Loucy (cell line): ENCODE measurements around the gene SDCBP2.

Experiments
- H2AFZ ChIP-seq: fragments of 200-600 bp; sonication (generic); 2 replicates; pipeline ENCODE4 v1.6.0; 2016; ENCODE audit warnings: antibody characterized with exemption, mild to moderate bottlenecking, low read length, moderate library complexity
- H3F3A ChIP-seq: fragments of 200-600 bp; 2 replicates; pipeline ENCODE4 v1.6.0; 2016; ENCODE audit warnings: antibody characterized with exemption, low read depth, mild to moderate bottlenecking
- H3K27me3 ChIP-seq: fragments of 200-600 bp; sonication (generic); 2 replicates; pipeline ENCODE4 v1.6.1; 2014; ENCODE audit warnings: low read length, mild to moderate bottlenecking; ENCODE audit not compliant: insufficient read depth, poor library complexity, severe bottlenecking
- H3K36me3 ChIP-seq: fragments of 200-600 bp; sonication (generic); 2 replicates; pipeline ENCODE4 v1.6.1; 2016; ENCODE audit warnings: low read length; ENCODE audit not compliant: insufficient read depth
- H3K4me1 ChIP-seq: fragments of 200-600 bp; sonication (generic); 2 replicates; pipeline ENCODE4 v1.5.1; 2014; ENCODE audit warnings: low read length, mild to moderate bottlenecking; ENCODE audit not compliant: insufficient read depth, poor library complexity, severe bottlenecking
- H3K4me2 ChIP-seq: fragments of 200-600 bp; sonication (generic); 2 replicates; pipeline ENCODE4 v1.6.0; 2014; ENCODE audit warnings: antibody characterized with exemption, low read length, low read depth, mild to moderate bottlenecking; ENCODE audit not compliant: poor library complexity, severe bottlenecking
- H3K4me3 ChIP-seq: fragments of 200-600 bp; sonication (generic); 2 replicates; pipeline ENCODE4 v1.5.1; 2014; ENCODE audit warnings: low read length, mild to moderate bottlenecking, mixed read lengths; ENCODE audit not compliant: poor library complexity, severe bottlenecking
- H3K79me2 ChIP-seq: fragments of 200-600 bp; sonication (generic); 2 replicates; pipeline ENCODE4 v1.6.1; 2014; ENCODE audit warnings: low read length; ENCODE audit not compliant: insufficient read depth
- H3K9ac ChIP-seq: fragments of 200-600 bp; sonication (generic); 2 replicates; pipeline ENCODE4 v1.6.0; 2014; ENCODE audit warnings: mild to moderate bottlenecking, low read depth, low read length, moderate library complexity; ENCODE audit not compliant: poor library complexity, severe bottlenecking
- H3K9me2 ChIP-seq: fragments of 200-600 bp; sonication (generic); replicated peaks from 2 replicates; pipeline ENCODE4 v1.6.1; 2016; ENCODE audit warnings: low read depth, low read length, mixed read lengths
- H3K9me3 ChIP-seq: fragments of 200-600 bp; sonication (generic); 2 replicates; pipeline ENCODE4 v1.6.1; 2014; ENCODE audit warnings: mild to moderate bottlenecking, antibody characterized with exemption, low read length, low read depth; ENCODE audit not compliant: insufficient read depth
- H4K20me1 ChIP-seq: fragments of 200-600 bp; sonication (generic); 2 replicates; pipeline ENCODE4 v1.6.0; 2014; ENCODE audit warnings: antibody characterized with exemption, low read length, mild to moderate bottlenecking; ENCODE audit not compliant: insufficient read depth, poor library complexity, severe bottlenecking
- EZH2phosphoT487 ChIP-seq: fragments of 200-600 bp; IDR thresholded peaks from 2 replicates; pipeline ENCODE4 v1.6.1; 2018; ENCODE audit warnings: antibody characterized with exemption, mild to moderate bottlenecking, moderate library complexity, borderline replicate concordance
- TF ChIP-seq, protein P1 (sequence below): fragments of 200-600 bp; sonication (generic); conservative IDR thresholded peaks from 2 replicates; pipeline ENCODE4 v1.5.1; 2014; ENCODE audit warnings: mild to moderate bottlenecking, antibody characterized with exemption, low read length

SDCBP2 gene

DNA sequence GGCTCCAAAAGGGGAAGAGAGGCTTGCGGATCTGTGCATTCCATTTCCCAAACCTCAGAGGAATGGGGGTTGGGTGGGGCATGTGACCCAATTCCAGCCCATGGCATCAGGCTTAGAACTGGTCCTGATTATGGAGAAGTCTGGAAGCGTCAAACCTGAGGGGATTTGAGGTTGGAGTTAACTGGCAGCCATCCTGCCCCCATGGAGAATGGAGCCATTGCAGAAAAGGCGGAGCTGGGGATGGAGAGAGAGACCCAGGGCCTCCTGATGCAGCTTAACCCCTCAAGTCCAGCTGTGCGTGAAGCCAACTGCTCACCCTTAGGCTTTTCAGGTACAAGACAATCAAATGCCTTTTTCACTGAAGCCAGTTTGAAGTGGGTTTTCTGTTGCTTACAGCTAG is 9.9 kb upstream of the SDCBP2 start:
- TF ChIP-seq EZH2phosphoT487: no peak
- TF ChIP-seq, protein P1, sequence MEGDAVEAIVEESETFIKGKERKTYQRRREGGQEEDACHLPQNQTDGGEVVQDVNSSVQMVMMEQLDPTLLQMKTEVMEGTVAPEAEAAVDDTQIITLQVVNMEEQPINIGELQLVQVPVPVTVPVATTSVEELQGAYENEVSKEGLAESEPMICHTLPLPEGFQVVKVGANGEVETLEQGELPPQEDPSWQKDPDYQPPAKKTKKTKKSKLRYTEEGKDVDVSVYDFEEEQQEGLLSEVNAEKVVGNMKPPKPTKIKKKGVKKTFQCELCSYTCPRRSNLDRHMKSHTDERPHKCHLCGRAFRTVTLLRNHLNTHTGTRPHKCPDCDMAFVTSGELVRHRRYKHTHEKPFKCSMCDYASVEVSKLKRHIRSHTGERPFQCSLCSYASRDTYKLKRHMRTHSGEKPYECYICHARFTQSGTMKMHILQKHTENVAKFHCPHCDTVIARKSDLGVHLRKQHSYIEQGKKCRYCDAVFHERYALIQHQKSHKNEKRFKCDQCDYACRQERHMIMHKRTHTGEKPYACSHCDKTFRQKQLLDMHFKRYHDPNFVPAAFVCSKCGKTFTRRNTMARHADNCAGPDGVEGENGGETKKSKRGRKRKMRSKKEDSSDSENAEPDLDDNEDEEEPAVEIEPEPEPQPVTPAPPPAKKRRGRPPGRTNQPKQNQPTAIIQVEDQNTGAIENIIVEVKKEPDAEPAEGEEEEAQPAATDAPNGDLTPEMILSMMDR: no peak

DNA sequence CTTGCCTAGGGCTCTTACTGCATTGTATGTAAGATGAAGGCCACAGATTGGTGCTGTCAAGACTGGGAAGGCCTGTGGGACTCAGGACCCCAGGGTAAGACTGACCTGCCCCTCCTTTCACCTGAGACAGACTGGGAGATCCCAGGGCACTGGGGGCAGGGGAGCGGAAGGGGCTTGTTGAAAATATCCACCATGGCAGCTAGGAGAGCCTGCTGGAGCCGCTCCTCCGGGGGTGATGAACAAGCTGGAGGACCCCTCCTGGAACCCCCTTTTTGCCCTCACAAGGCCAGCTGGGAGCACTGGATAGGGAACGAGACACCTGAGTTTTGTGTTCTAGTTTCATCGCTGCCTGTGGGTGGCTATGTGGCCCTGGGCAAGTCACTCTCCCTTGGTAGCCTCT is 9.2 kb upstream of the SDCBP2 start:
- H3K36me3 ChIP-seq: no peaks in the 10 kb centered on the region
- H4K20me1 ChIP-seq: no peaks in the 10 kb centered on the region

More for the DNA sequence above, 9.9 kb upstream of the SDCBP2 start:
- H3F3A ChIP-seq: no peaks in the 10 kb centered on the region
- H3K79me2 ChIP-seq: no peaks in the 10 kb centered on the region
- H3K9ac ChIP-seq: no peak overlapping the region
- no peaks in the 10 kb centered on the region for H3K36me3 ChIP-seq
- H4K20me1 ChIP-seq: no peaks in the 10 kb centered on the region
- H3K4me1 ChIP-seq: no peaks in the 10 kb centered on the region
- no peak overlapping the region for H3K4me3 ChIP-seq
- H3K27me3 ChIP-seq: no peaks in the 10 kb centered on the region
- H3K9me2 ChIP-seq: no peaks in the 10 kb centered on the region
- no peak overlapping the region for H3K4me2 ChIP-seq
- H2AFZ ChIP-seq: no peak overlapping the region
- no peaks in the 10 kb centered on the region for H3K9me3 ChIP-seq

DNA sequence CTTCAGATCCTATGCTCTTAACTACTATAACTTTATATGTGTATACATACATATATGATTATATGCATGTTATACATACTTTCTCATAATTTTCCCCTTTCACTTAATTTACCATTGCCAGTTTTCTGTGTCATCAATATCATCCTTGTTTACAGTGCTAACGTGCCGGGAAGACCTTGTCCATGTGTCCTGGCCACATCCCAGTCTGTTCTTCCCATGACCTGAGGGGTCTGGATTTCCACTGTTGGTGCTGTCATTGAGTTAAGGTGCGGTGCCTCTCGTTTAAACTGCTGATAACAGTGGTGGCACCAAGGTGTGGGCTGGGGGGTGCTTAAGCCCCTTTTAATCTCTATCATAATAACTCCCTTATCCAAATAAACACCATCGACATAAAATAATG is 8.5 kb upstream of the SDCBP2 start:
- no peaks in the 10 kb centered on the region for H3K4me1 ChIP-seq
- no peaks in the 10 kb centered on the region for H3K9me2 ChIP-seq
- no peaks in the 10 kb centered on the region for H3K9me3 ChIP-seq
- no peaks in the 10 kb centered on the region for H3F3A ChIP-seq
- no peak overlapping the region for H3K9ac ChIP-seq
- no peak overlapping the region for H3K4me3 ChIP-seq
- no peaks in the 10 kb centered on the region for H3K27me3 ChIP-seq
- H3K4me2 ChIP-seq: no peak overlapping the region
- H2AFZ ChIP-seq: no peak overlapping the region
- TF ChIP-seq, protein P1: no peak
- TF ChIP-seq EZH2phosphoT487: no peak
- no peaks in the 10 kb centered on the region for H3K36me3 ChIP-seq
- no peaks in the 10 kb centered on the region for H4K20me1 ChIP-seq
- H3K79me2 ChIP-seq: no peaks in the 10 kb centered on the region

More for the DNA sequence above, 9.2 kb upstream of the SDCBP2 start:
- Histone ChIP-seq H3K79me2 (no peaks in the 10 kb centered on the region), H3K27me3 (no peaks in the 10 kb centered on the region), H3K9me3 (no peaks in the 10 kb centered on the region), H2AFZ (no peak overlapping the region), H3K4me2 (no peak overlapping the region), H3K9ac (no peak overlapping the region), H3K4me1 (no peaks in the 10 kb centered on the region), H3K9me2 (no peaks in the 10 kb centered on the region), H3F3A (no peaks in the 10 kb centered on the region), H3K4me3 (no peak overlapping the region)
- no peak for TF ChIP-seq EZH2phosphoT487
- TF ChIP-seq, protein P1: no peak
